Mesenchymal stem cell (in vitro differentiated cells and primary cell): ENCODE results near the gene MECP2.

Experiments
- DNase-seq: peaks from one replicate; pipeline ENCODE4 v3.0.0-alpha.2; 2013
- H2AFZ ChIP-seq: one replicate; pipeline ENCODE4 v1.6.1; 2013; ENCODE audit warnings: low read depth, mild to moderate bottlenecking, control low read depth, inconsistent platforms, low read length, moderate library complexity
- H2AK5ac ChIP-seq: 2 replicates; pipeline ENCODE4 v1.6.1; 2013; ENCODE audit warnings: low read length, moderate library complexity, mild to moderate bottlenecking, inconsistent platforms; ENCODE audit not compliant: severe bottlenecking
- H2BK120ac ChIP-seq: one replicate; pipeline ENCODE4 v1.6.1; 2013; ENCODE audit warnings: low read depth, mild to moderate bottlenecking, inconsistent platforms, low read length, moderate library complexity
- H2BK12ac ChIP-seq, 2 experiments: one replicate each; pipeline ENCODE4 v1.6.1; 2013; ENCODE audit warnings: inconsistent platforms in 2 of 2, low read length in 2 of 2, mild to moderate bottlenecking in 2 of 2, moderate library complexity in 2 of 2, control low read depth in 1 of 2
- H2BK15ac ChIP-seq: one replicate; pipeline ENCODE4 v1.6.1; 2013; ENCODE audit warnings: mild to moderate bottlenecking, low read depth, inconsistent platforms; ENCODE audit not compliant: poor library complexity, severe bottlenecking
- H2BK5ac ChIP-seq: 2 replicates; pipeline ENCODE4 v1.6.1; 2013; ENCODE audit warnings: low read depth, mild to moderate bottlenecking, low read length, control low read depth, inconsistent platforms; ENCODE audit not compliant: poor library complexity, severe bottlenecking
- H3K14ac ChIP-seq, 2 experiments: one replicate each; pipeline ENCODE4 v1.6.1; 2013; ENCODE audit warnings: inconsistent platforms in 2 of 2, low read length in 2 of 2, control low read depth in 1 of 2, mild to moderate bottlenecking in 1 of 2, moderate library complexity in 1 of 2
- H3K18ac ChIP-seq, 2 experiments: one replicate each; pipeline ENCODE4 v1.6.1; 2013; ENCODE audit warnings: inconsistent platforms in 2 of 2, low read length in 2 of 2, control low read depth in 1 of 2, low read depth in 1 of 2, mild to moderate bottlenecking in 1 of 2
- H3K23ac ChIP-seq, 2 experiments: one replicate each; pipeline ENCODE4 v1.6.1; 2013; ENCODE audit warnings: inconsistent platforms in 2 of 2, low read length in 2 of 2, mild to moderate bottlenecking in 2 of 2, moderate library complexity in 2 of 2, control low read depth in 1 of 2
- H3K27ac ChIP-seq: 2 replicates; pipeline ENCODE4 v1.5.1; 2013; ENCODE audit warnings: mild to moderate bottlenecking, moderate library complexity, low read length, control low read depth, inconsistent platforms; ENCODE audit not compliant: poor library complexity, severe bottlenecking
- H3K27me3 ChIP-seq, 2 experiments: 2 replicates each; pipeline versions ENCODE4 v1.6.1 to v1.7.0; 2013; ENCODE audit warnings: low read length in 2 of 2, mild to moderate bottlenecking in 2 of 2, moderate library complexity in 2 of 2, control low read depth in 1 of 2, inconsistent platforms in 1 of 2; ENCODE audit not compliant: control insufficient read depth in 1 of 2, insufficient read depth in 1 of 2
- H3K36me3 ChIP-seq, 2 experiments: 2 replicates each; pipeline versions ENCODE4 v1.6.1 to v1.7.0; 2013; ENCODE audit warnings: low read length in 2 of 2, control low read depth in 1 of 2, inconsistent platforms in 1 of 2, low read depth in 1 of 2, mild to moderate bottlenecking in 1 of 2; ENCODE audit not compliant: insufficient read depth in 2 of 2, control insufficient read depth in 1 of 2
- H3K4ac ChIP-seq, 2 experiments: one replicate each; pipeline ENCODE4 v1.6.1; 2013; ENCODE audit warnings: inconsistent platforms in 2 of 2, low read length in 2 of 2, mild to moderate bottlenecking in 2 of 2, moderate library complexity in 2 of 2, control low read depth in 1 of 2, low read depth in 1 of 2
- H3K4me1 ChIP-seq: 2 replicates; pipeline ENCODE4 v1.6.1; 2013; ENCODE audit warnings: low read depth, low read length, control low read depth; ENCODE audit not compliant: control insufficient read depth, insufficient read depth
- H3K4me2 ChIP-seq: 2 replicates; pipeline ENCODE4 v1.6.1; 2013; ENCODE audit warnings: low read length, mild to moderate bottlenecking, inconsistent platforms; ENCODE audit not compliant: poor library complexity, severe bottlenecking
- H3K4me3 ChIP-seq, 2 experiments: 2 replicates each; pipeline versions ENCODE4 v1.5.1 to v1.7.0; 2013; ENCODE audit warnings: low read length in 2 of 2, mild to moderate bottlenecking in 2 of 2, control low read depth in 1 of 2, low read depth in 1 of 2; ENCODE audit not compliant: insufficient read depth in 1 of 2
- H3K79me1 ChIP-seq: replicated peaks from 2 replicates; pipeline ENCODE4 v1.6.1; 2013; ENCODE audit warnings: mild to moderate bottlenecking, control low read depth, low read length, inconsistent platforms; ENCODE audit not compliant: poor library complexity, severe bottlenecking
- H3K9ac ChIP-seq: 2 replicates; pipeline ENCODE4 v1.7.0; 2013; ENCODE audit warnings: mild to moderate bottlenecking, low read length, moderate library complexity
- H3K9me3 ChIP-seq: 2 replicates; pipeline ENCODE4 v1.7.0; 2013; ENCODE audit warnings: mild to moderate bottlenecking, low read length; ENCODE audit not compliant: control insufficient read depth
- H4K8ac ChIP-seq: one replicate; pipeline ENCODE4 v1.6.1; 2013; ENCODE audit warnings: inconsistent platforms, mild to moderate bottlenecking, low read length, moderate library complexity
- H4K91ac ChIP-seq: one replicate; pipeline ENCODE4 v1.6.1; 2013; ENCODE audit warnings: mild to moderate bottlenecking, low read length, inconsistent platforms
- WGBS: methylation state at CpG from one replicate; pipeline ENCODE4 v1.1.7; 2013; ENCODE audit warnings: mixed read lengths; 5-methylcytosine and 5-hydroxymethylcytosine counted together

The MECP2 gene

GRCh38 chrX:154084449-154085300, 12.8 kb downstream of the MECP2 start:
- H3K36me3 ChIP-seq, result peaks cover 5 to 10% of the 10 kb centered on the region in 2 experiments
- no peak overlapping the region for H4K8ac ChIP-seq
- H3K14ac ChIP-seq, result no peak overlapping the region
- no peaks in the 10 kb centered on the region for H3K4me1 ChIP-seq
- no peak overlapping the region for H3K4me2 ChIP-seq
- WGBS, result 79% methylated on average over 5 of the region's 7 CpGs
- H3K79me1 ChIP-seq, result no peaks in the 10 kb centered on the region
- no peak overlapping the region for H3K4ac ChIP-seq
- DNase-seq, result no peak
- no peak overlapping the region for H2BK12ac ChIP-seq
- H2BK15ac ChIP-seq, result no peak overlapping the region
- no peak overlapping the region for H3K4me3 ChIP-seq
- H2AK5ac ChIP-seq, result no peak overlapping the region
- H3K9me3 ChIP-seq, result no peaks in the 10 kb centered on the region
- H4K91ac ChIP-seq, result no peak overlapping the region
- no peak overlapping the region for H2BK5ac ChIP-seq
- H2BK120ac ChIP-seq, result no peak overlapping the region
- H3K23ac ChIP-seq, result no peak overlapping the region
- no peak overlapping the region for H3K18ac ChIP-seq
- no peak overlapping the region for H2AFZ ChIP-seq
- no peak overlapping the region for H3K9ac ChIP-seq
- peaks cover 0 to 15% of the 10 kb centered on the region in 2 experiments for H3K27me3 ChIP-seq
- H3K27ac ChIP-seq, result no peak overlapping the region

GRCh38 chrX:154083126-154083517, 14.4 kb downstream of the MECP2 start:
- H3K4me1 ChIP-seq, result no peaks in the 10 kb centered on the region
- no peak overlapping the region for H3K14ac ChIP-seq
- H3K27me3 ChIP-seq, result peaks cover 0 to 14% of the 10 kb centered on the region in 2 experiments
- no peak overlapping the region for H4K8ac ChIP-seq
- 57% methylated on average over 5 of the region's 6 CpGs for WGBS
- H3K79me1 ChIP-seq, result no peaks in the 10 kb centered on the region
- peak; percentile 26 for DNase-seq
- H2AK5ac ChIP-seq, result no peak overlapping the region
- no peak overlapping the region for H3K23ac ChIP-seq
- no peak overlapping the region for H2BK5ac ChIP-seq
- H3K27ac ChIP-seq, result no peak overlapping the region
- no peak overlapping the region for H4K91ac ChIP-seq
- peak overlapping the region; percentile 43 for H3K9ac ChIP-seq
- no peak overlapping the region for H3K4ac ChIP-seq
- H3K4me2 ChIP-seq, result no peak overlapping the region
- no peak overlapping the region for H2BK120ac ChIP-seq
- no peak overlapping the region for H2BK12ac ChIP-seq
- H3K4me3 ChIP-seq, result peak overlapping the region in 1 of 2 experiments; percentile 14
- H3K9me3 ChIP-seq, result no peaks in the 10 kb centered on the region
- H3K18ac ChIP-seq, result no peak overlapping the region
- no peak overlapping the region for H2BK15ac ChIP-seq
- peaks cover 8 to 10% of the 10 kb centered on the region in 2 experiments for H3K36me3 ChIP-seq
- H2AFZ ChIP-seq, result no peak overlapping the region

GRCh38 chrX:154082396-154083125, 15.0 kb downstream of the MECP2 start:
- Histone ChIP-seq H3K4me1 (no peaks in the 10 kb centered on the region), H2AFZ (no peak overlapping the region), H3K79me1 (no peaks in the 10 kb centered on the region), H3K9me3 (no peaks in the 10 kb centered on the region), H3K18ac (no peak overlapping the region), H4K8ac (no peak overlapping the region), H4K91ac (no peak overlapping the region), H2BK5ac (no peak overlapping the region), H3K36me3 (peaks cover 7 to 8% of the 10 kb centered on the region in 2 experiments), H2AK5ac (no peak overlapping the region), H3K27me3 (peaks cover 0 to 8% of the 10 kb centered on the region in 2 experiments), H2BK120ac (no peak overlapping the region), H3K23ac (no peak overlapping the region), H3K14ac (no peak overlapping the region), H3K4me2 (no peak overlapping the region), H3K4me3 (peak overlapping the region in 1 of 2 experiments; percentile 14), H3K27ac (no peak overlapping the region), H2BK12ac (no peak overlapping the region), H3K4ac (no peak overlapping the region), H2BK15ac (no peak overlapping the region), H3K9ac (peak overlapping the region; percentile 43)
- peak; percentile 78 for DNase-seq
- 51% methylated on average over 5 of the region's 11 CpGs for WGBS

- H2BK5ac ChIP-seq, result no peak overlapping the region
- WGBS, result 100% methylated on average over 1 of the region's 4 CpGs
- no peak overlapping the region for H4K8ac ChIP-seq
- H2AFZ ChIP-seq, result no peak overlapping the region
- H3K36me3 ChIP-seq, result peaks cover 8 to 10% of the 10 kb centered on the region in 2 experiments
- H2BK12ac ChIP-seq, result no peak overlapping the region
- H3K4me2 ChIP-seq, result no peak overlapping the region
- H2AK5ac ChIP-seq, result no peak overlapping the region
- peaks cover 2% of the 10 kb centered on the region for H3K4me1 ChIP-seq
- no peak overlapping the region for H3K18ac ChIP-seq
- DNase-seq, result no peak
- no peak overlapping the region for H3K4ac ChIP-seq
- H3K23ac ChIP-seq, result no peak overlapping the region
- H3K27ac ChIP-seq, result no peak overlapping the region
- no peak overlapping the region for H2BK15ac ChIP-seq
- no peak overlapping the region for H2BK120ac ChIP-seq
- peaks cover 0 to 5% of the 10 kb centered on the region in 2 experiments for H3K27me3 ChIP-seq
- H3K9ac ChIP-seq, result no peak overlapping the region
- H3K9me3 ChIP-seq, result peaks cover 5% of the 10 kb centered on the region
- H3K4me3 ChIP-seq, result no peak overlapping the region
- H4K91ac ChIP-seq, result no peak overlapping the region
- no peak overlapping the region for H3K14ac ChIP-seq
- no peaks in the 10 kb centered on the region for H3K79me1 ChIP-seq
Observed at GRCh38 chrX:154077101-154077500, 20.4 kb downstream of the MECP2 start.
